Body of pancreas (tissue), 4 donors: ENCODE results near the gene ACOX1.

Source experiments
- POLR2A ChIP-seq, 3 donors: fragments of 450-650 bp; IDR thresholded peaks; one replicate each; pipeline ENCODE4 v1.6.1; 2016; ENCODE audit warnings: antibody characterized with exemption in 3 of 3, mild to moderate bottlenecking in 2 of 3
- TF ChIP-seq, protein P1 (sequence below), 7 experiments: fragments of 450-650 bp in 4 of 7; fragments of 200-600 bp in 3 of 7; sonication (generic) in 3 of 7; IDR thresholded peaks; one replicate each; pipeline ENCODE4 v1.5.1; 2016 to 2019; ENCODE audit warnings: antibody characterized with exemption in 7 of 7

DNA sequence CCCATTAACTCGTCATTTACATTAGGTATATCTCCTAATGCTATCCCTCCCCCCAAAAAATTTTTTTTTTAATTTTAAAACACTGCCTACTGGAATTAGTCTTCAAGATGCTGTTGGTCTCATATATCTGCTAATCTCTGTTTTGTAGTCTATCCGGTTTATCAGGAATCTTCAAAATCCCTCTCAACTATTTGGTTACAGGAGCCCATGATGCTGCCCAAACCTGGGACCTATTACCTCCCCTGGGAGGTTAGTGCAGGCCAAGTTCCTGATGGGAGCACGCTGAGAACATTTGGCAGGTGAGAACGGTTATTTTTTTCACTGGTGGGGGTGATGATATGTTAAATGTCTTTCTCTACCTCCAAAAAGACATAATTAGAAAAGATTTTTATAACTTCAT lies 7.0 kb upstream of the ACOX1 start:
- TF ChIP-seq, protein P1, sequence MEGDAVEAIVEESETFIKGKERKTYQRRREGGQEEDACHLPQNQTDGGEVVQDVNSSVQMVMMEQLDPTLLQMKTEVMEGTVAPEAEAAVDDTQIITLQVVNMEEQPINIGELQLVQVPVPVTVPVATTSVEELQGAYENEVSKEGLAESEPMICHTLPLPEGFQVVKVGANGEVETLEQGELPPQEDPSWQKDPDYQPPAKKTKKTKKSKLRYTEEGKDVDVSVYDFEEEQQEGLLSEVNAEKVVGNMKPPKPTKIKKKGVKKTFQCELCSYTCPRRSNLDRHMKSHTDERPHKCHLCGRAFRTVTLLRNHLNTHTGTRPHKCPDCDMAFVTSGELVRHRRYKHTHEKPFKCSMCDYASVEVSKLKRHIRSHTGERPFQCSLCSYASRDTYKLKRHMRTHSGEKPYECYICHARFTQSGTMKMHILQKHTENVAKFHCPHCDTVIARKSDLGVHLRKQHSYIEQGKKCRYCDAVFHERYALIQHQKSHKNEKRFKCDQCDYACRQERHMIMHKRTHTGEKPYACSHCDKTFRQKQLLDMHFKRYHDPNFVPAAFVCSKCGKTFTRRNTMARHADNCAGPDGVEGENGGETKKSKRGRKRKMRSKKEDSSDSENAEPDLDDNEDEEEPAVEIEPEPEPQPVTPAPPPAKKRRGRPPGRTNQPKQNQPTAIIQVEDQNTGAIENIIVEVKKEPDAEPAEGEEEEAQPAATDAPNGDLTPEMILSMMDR (IDR thresholded peaks at IDR 0.05): no peak
- TF ChIP-seq POLR2A (IDR thresholded peaks at IDR 0.05): no peak
